ENCODE results near the gene MYL9.

- TF ChIP-seq, protein P1, sequence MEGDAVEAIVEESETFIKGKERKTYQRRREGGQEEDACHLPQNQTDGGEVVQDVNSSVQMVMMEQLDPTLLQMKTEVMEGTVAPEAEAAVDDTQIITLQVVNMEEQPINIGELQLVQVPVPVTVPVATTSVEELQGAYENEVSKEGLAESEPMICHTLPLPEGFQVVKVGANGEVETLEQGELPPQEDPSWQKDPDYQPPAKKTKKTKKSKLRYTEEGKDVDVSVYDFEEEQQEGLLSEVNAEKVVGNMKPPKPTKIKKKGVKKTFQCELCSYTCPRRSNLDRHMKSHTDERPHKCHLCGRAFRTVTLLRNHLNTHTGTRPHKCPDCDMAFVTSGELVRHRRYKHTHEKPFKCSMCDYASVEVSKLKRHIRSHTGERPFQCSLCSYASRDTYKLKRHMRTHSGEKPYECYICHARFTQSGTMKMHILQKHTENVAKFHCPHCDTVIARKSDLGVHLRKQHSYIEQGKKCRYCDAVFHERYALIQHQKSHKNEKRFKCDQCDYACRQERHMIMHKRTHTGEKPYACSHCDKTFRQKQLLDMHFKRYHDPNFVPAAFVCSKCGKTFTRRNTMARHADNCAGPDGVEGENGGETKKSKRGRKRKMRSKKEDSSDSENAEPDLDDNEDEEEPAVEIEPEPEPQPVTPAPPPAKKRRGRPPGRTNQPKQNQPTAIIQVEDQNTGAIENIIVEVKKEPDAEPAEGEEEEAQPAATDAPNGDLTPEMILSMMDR (IDR thresholded peaks at IDR 0.05; ENCODE audit: borderline replicate concordance, extremely low read depth, low read length, poor library complexity, severe bottlenecking): no peak
- no peak for TF ChIP-seq EZH2 (IDR thresholded peaks at IDR 0.05; ENCODE audit: borderline replicate concordance, low read depth, low read length, severe bottlenecking)
These were observed 46.2 kb downstream of the MYL9 start for GRCh38 chr20:36587388-36588070.
